ENCODE measurements around the gene RNASE9. TPM values are rescaled to one million over a fixed set of nuclear protein-coding genes. Genes with fewer than 3 reads are reported as not detected.
"Not testable (repeated sequence)": the region's sequence is repeated elsewhere in the genome, so short reads cannot be mapped to it uniquely, and the experiment has no call there.

Gene RNASE9
- total RNA-seq, 1 experiment from 2014 or later, result not detected

GRCh38 chr14:20524027-20524426, 36.8 kb downstream of the RNASE9 start:
- DNase-seq (ENCODE audit: low read depth), result no peak

GRCh38 chr14:20522332-20522731, 38.5 kb downstream of the RNASE9 start:
- DNase-seq (ENCODE audit: low read depth), result no peak

- DNase-seq (ENCODE audit: low read depth), result peak; percentile 58
Observed at GRCh38 chr14:20516921-20517320, 43.9 kb downstream of the RNASE9 start.

- DNase-seq (ENCODE audit: low read depth), result no peak
Observed at GRCh38 chr14:20515846-20516245, 45.0 kb downstream of the RNASE9 start.

DNA sequence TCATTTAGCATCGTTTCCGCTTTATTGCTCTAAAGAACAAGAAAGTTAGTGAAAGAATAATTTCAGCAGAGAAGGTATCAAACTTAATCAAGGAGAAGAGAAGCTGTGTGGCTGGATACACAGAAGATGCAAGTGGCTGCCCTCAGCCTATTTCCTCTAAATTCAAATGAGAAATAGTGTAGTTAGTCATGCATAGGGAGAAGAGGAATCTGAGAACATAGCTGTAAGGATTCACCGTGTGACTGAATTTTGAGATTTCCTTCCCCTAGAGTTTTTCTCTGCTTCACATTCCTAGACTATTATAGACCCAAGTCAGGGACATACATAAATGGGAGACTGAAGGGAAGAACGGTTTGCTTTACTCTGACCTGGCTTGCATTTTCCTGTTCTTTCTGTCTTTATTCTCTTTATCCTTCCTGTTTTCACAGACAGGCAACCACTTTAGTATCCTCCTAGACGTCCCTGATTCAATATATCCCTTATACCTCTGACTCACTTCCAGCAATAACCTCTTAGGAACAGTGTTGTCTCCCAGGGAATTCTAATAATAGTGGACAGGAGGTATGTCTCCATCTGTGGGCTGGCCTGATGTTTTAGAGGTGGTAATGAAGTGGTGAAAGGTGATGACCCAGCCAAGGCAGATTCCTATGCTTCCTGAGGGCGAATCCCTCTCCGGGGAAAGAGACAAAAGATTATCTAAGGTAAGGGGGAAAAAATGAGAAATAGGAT, 48.5 kb downstream of the RNASE9 start:
- DNase-seq (ENCODE audit: low read depth), result peak; percentile 53

DNA sequence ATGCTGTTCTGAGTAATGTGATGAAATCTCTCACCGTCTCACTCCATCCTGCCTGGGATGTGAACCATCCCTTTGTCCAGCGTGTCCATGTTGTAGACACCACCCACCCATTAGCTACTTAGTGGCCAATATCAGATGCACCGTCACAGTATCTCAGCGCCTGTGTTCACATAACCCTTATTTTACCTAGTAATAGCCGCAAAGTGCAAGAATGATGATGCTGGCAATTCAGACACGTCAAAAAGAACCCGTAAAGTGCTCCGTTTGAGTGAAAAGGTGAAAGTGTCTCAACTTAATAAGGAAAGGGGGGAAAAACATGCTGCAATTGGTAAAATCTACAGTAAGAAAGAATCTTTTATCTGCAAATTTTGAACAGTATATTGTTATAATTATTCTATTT, 52.5 kb downstream of the RNASE9 start:
- no peak for DNase-seq (ENCODE audit: low read depth)

- not testable (repeated sequence) for DNase-seq (ENCODE audit: low read depth)
Observed at GRCh38 chr14:20507537-20507936, 53.3 kb downstream of the RNASE9 start.

DNA sequence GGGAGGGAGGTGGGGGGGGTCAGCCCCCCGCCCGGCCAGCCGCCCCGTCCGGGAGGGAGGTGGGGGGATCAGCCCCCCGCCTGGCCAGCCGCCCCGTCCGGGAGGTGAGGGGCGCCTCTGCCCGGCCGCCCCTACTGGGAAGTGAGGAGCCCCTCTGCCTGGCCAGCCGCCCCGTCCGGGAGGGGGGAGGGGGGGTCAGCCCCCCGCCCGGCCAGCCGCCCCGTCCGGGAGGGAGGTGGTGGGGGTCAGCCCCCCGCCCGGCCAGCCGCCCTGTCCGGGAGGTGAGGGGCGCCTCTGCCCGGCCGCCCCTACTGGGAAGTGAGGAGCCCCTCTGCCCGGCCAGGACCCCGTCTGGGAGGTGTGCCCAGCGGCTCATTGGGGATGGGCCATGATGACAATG, 54.1 kb downstream of the RNASE9 start:
- not testable (repeated sequence) for DNase-seq (ENCODE audit: low read depth)

- not testable (repeated sequence) for DNase-seq (ENCODE audit: low read depth)
Observed at GRCh38 chr14:20506276-20506675, 54.6 kb downstream of the RNASE9 start.

Other genes with a start within 250 kb of the RNASE9 start
- gene CCNB1IP1, start 227.8 kb downstream of the RNASE9 start, total RNA-seq (2014; rRNA removed; shearing (Covaris generic)), result 47.6 and 60.6 TPM in 2 replicates
- 30.5 and 30.8 TPM in 2 replicates for gene PARP2, start 217.4 kb downstream of the RNASE9 start, total RNA-seq (2014; rRNA removed; shearing (Covaris generic))
- 9.4 TPM in 2 replicates for gene TEP1, start 147.5 kb downstream of the RNASE9 start, total RNA-seq (2014; rRNA removed; shearing (Covaris generic))
- not detected in 2 replicates for gene KLHL33, start 124.9 kb downstream of the RNASE9 start, total RNA-seq (2014; rRNA removed; shearing (Covaris generic))
- gene OSGEP, start 106.2 kb downstream of the RNASE9 start, total RNA-seq (2014; rRNA removed; shearing (Covaris generic)), result 50.1 and 52.1 TPM in 2 replicates
- 139 and 207 TPM in 2 replicates for gene APEX1, start 105.8 kb downstream of the RNASE9 start, total RNA-seq (2014; rRNA removed; shearing (Covaris generic))
- 20.5 and 21.0 TPM in 2 replicates for gene PIP4P1, start 99.6 kb downstream of the RNASE9 start, total RNA-seq (2014; rRNA removed; shearing (Covaris generic))
- 167 and 204 TPM in 2 replicates for gene PNP, start 91.6 kb downstream of the RNASE9 start, total RNA-seq (2014; rRNA removed; shearing (Covaris generic))
- not detected in 2 replicates for gene RNASE10, start 55.5 kb downstream of the RNASE9 start, total RNA-seq (2014; rRNA removed; shearing (Covaris generic))
- not detected in 2 replicates for gene RNASE11, start 27.0 kb upstream of the RNASE9 start, total RNA-seq (2014; rRNA removed; shearing (Covaris generic))
- not detected in 2 replicates for gene RNASE12, start 30.3 kb upstream of the RNASE9 start, total RNA-seq (2014; rRNA removed; shearing (Covaris generic))
- not detected in 2 replicates for gene OR6S1, start 80.6 kb upstream of the RNASE9 start, total RNA-seq (2014; rRNA removed; shearing (Covaris generic))
- gene RNASE4, start 123.5 kb upstream of the RNASE9 start, total RNA-seq (2014; rRNA removed; shearing (Covaris generic)), result 0.82 and 0.87 TPM in 2 replicates
- gene ANG, start 127.7 kb upstream of the RNASE9 start, total RNA-seq (2014; rRNA removed; shearing (Covaris generic)), result 0.33 and 0.77 TPM in 2 replicates
- not detected in 2 replicates for gene EDDM3A, start 184.8 kb upstream of the RNASE9 start, total RNA-seq (2014; rRNA removed; shearing (Covaris generic))
- gene EDDM3B, start 207.4 kb upstream of the RNASE9 start, total RNA-seq (2014; rRNA removed; shearing (Covaris generic)), result not detected in 2 replicates
- not detected in 2 replicates for gene RNASE6, start 220.2 kb upstream of the RNASE9 start, total RNA-seq (2014; rRNA removed; shearing (Covaris generic))
- 1.0 and 1.1 TPM in 2 replicates for gene RNASE1, start 241.8 kb upstream of the RNASE9 start, total RNA-seq (2014; rRNA removed; shearing (Covaris generic))